NT2/D1 (cell line): ENCODE results near the gene PDXK.
A peak's percentile ranks its signal among the peaks of the same experiment; 100 is the strongest.

Experiments
- DNase-seq: peaks from one replicate; pipeline ENCODE4 v3.0.0-alpha.2; 2011; ENCODE audit warnings: low read depth, low spot score
- H3K27me3 ChIP-seq: 2 replicates; pipeline ENCODE4 v1.6.0; 2011; ENCODE audit warnings: mild to moderate bottlenecking; ENCODE audit not compliant: insufficient read length, insufficient read depth
- H3K36me3 ChIP-seq: 2 replicates; pipeline ENCODE4 v1.6.1; 2011; ENCODE audit warnings: mild to moderate bottlenecking, low read length, mixed read lengths; ENCODE audit not compliant: insufficient read depth, insufficient read length
- H3K4me1 ChIP-seq: 2 replicates; pipeline ENCODE4 v1.5.1; 2011; ENCODE audit not compliant: insufficient read depth, insufficient read length
- H3K4me3 ChIP-seq: 2 replicates; pipeline ENCODE4 v1.5.1; 2011; ENCODE audit warnings: low read depth; ENCODE audit not compliant: insufficient read length
- H3K9ac ChIP-seq: 2 replicates; pipeline ENCODE4 v1.6.0; 2011; ENCODE audit warnings: low read depth; ENCODE audit not compliant: insufficient read length
- H3K9me3 ChIP-seq: 2 replicates; pipeline ENCODE4 v1.5.1; 2011; ENCODE audit warnings: mild to moderate bottlenecking, low read length; ENCODE audit not compliant: insufficient read depth
- SUZ12 ChIP-seq: IDR thresholded peaks from 2 replicates; pipeline ENCODE4 v1.6.1; 2011; ENCODE audit not compliant: insufficient read length, insufficient read depth; ENCODE audit errors: extremely low read depth
- YY1 ChIP-seq: IDR thresholded peaks from 2 replicates; pipeline ENCODE4 v1.6.1; 2011; ENCODE audit not compliant: insufficient read length, insufficient read depth
- ZNF274 ChIP-seq: IDR thresholded peaks from 2 replicates; pipeline ENCODE4 v1.6.1; 2011; ENCODE audit warnings: mild to moderate bottlenecking, low read depth, low read length

The PDXK gene

DNA sequence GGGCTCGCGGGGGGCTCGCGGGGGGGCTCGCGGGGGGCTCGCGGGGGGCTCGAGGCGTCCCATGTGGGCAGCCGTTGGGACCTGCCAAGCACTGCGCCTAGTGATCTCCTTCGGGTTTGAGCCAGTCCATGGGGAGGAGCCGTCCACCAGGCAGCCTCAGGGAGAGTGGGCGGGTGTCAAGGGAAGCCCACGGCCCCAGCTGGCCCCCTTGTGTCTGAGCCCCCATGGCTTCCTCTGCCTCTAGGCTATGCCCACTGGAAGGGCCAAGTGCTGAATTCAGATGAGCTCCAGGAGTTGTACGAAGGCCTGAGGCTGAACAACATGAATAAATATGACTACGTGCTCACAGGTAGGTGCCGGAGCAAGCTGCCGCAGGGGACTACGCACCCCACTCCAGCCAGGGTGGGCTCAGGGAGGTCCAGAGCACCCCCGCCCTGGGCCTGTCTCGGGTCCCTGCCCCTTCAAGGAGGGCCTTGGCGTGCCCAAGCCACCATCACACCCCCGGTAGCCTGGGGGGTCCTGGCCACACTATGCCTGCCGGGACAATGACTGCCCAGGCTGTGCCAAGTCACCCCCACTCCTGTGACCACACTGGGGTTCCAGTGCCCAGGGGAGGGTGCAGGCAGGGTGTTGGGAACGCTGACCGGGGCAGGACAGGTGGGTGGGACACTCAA lies 22.6 kb downstream of the PDXK start:
- H3K9me3 ChIP-seq = no peaks in the 10 kb centered on the region
- H3K4me3 ChIP-seq = no peak overlapping the region
- no peak for DNase-seq
- H3K4me1 ChIP-seq = peaks cover 13% of the 10 kb centered on the region
- peaks cover 66% of the 10 kb centered on the region for H3K36me3 ChIP-seq
- no peaks in the 10 kb centered on the region for H3K27me3 ChIP-seq
- peak overlapping the region; percentile 59 for H3K9ac ChIP-seq
- TF ChIP-seq SUZ12 (no peak), YY1 (no peak), ZNF274 (no peak)

DNA sequence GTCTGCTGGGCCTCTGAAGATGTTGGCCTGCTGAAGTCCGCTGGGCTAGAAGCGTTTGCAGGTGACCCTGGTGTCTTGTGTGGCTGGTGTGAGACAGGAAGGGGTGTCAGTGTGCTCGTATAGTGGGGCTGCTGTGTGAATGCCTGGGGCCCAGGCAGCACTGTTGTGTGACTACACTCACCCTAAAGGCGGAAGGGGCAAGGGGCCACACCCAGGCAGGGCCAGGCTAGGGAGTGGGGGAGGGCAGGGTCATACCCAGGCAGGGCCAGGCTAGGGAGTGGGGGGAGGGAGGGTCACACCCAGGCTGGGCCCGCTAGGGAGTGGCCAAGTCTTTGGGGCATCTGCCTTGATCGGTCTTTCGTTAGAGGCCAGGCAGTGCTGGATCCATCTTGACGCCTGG lies 25.0 kb downstream of the PDXK start:
- peak overlapping the region; percentile 29 for H3K9ac ChIP-seq
- TF ChIP-seq YY1 = no peak
- H3K27me3 ChIP-seq = no peaks in the 10 kb centered on the region
- H3K4me1 ChIP-seq = peaks cover 17% of the 10 kb centered on the region
- H3K4me3 ChIP-seq = no peak overlapping the region
- H3K9me3 ChIP-seq = no peaks in the 10 kb centered on the region
- no peak for DNase-seq
- H3K36me3 ChIP-seq = peaks cover 69% of the 10 kb centered on the region

GRCh38 chr21:43744725-43745124 lies 25.8 kb downstream of the PDXK start:
- peaks cover 75% of the 10 kb centered on the region for H3K36me3 ChIP-seq

GRCh38 chr21:43745772-43746517 lies 27.0 kb downstream of the PDXK start:
- Histone ChIP-seq H3K4me3 (no peak overlapping the region), H3K27me3 (no peaks in the 10 kb centered on the region), H3K9me3 (no peaks in the 10 kb centered on the region), H3K4me1 (peaks cover 9% of the 10 kb centered on the region), H3K36me3 (peaks cover 83% of the 10 kb centered on the region), H3K9ac (no peak overlapping the region)
- no peak for DNase-seq
- no peak for TF ChIP-seq YY1
- no peak for TF ChIP-seq SUZ12
- no peak for TF ChIP-seq ZNF274

More at GRCh38 chr21:43744725-43745124, 25.8 kb downstream of the PDXK start:
- no peak for DNase-seq
- Histone ChIP-seq H3K9me3 (no peaks in the 10 kb centered on the region), H3K9ac (no peak overlapping the region), H3K4me1 (peaks cover 17% of the 10 kb centered on the region), H3K4me3 (no peak overlapping the region), H3K27me3 (no peaks in the 10 kb centered on the region)
- TF ChIP-seq YY1 = no peak
- TF ChIP-seq SUZ12 = no peak
- TF ChIP-seq ZNF274 = no peak

DNA sequence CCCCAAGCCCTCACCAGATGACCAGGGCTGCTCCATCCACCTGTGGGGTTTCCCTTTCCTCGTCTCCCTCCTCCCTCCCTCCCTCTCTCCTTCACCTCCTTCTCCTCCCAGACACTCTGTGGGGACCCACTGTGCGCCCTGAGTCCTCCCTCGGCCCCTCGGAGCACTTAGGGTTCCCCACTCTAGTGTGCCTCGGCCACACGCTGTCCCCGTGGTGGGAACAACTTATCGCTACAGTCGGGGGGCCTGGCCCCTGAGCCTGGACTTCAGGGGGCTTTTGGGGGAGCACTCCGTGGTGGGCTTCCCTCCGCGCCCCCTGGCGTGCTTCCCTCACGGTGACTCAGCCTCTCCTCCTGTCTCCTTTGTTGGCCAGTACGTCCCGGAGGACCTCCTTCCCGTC lies 29.7 kb downstream of the PDXK start:
- peaks cover 9% of the 10 kb centered on the region for H3K4me1 ChIP-seq
- no peak for TF ChIP-seq YY1
- no peak for TF ChIP-seq ZNF274
- TF ChIP-seq SUZ12 = no peak
- no peak overlapping the region for H3K4me3 ChIP-seq
- DNase-seq = no peak
- peaks cover 93% of the 10 kb centered on the region for H3K36me3 ChIP-seq
- H3K27me3 ChIP-seq = no peaks in the 10 kb centered on the region
- no peaks in the 10 kb centered on the region for H3K9me3 ChIP-seq
- peak overlapping the region; percentile 44 for H3K9ac ChIP-seq

DNA sequence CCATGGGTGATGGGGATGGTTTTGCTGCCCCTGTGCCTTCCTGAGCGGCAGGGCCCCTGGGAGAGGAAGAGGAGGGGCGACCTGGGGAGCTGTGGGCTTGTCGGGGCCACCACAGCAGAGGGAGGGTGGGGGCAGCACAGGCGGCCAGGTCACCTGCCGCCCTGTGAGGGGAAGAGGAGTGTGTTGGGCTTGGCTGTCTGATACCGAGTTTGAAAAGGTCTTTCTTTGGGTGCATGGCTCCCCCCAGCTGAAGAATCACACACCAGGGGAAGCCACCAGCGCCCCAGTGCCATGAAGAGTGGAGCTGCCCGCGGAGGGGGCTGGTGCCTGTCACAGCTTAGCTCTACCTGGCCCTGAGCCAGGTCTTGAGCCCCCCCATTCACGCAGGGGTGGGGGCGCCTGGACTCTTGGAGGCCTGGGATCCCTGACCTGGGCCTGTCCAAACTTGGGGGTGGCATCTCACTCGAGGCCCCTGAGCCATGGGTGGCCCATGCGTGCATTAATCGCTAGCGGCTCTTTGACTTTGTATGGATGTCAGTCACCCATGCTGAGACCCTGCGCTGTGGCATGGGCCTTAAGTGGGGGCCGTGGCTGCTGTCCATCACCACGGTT lies 30.8 kb downstream of the PDXK start:
- Histone ChIP-seq H3K4me1 (peaks cover 4% of the 10 kb centered on the region), H3K36me3 (peaks cover 93% of the 10 kb centered on the region), H3K9me3 (no peaks in the 10 kb centered on the region), H3K4me3 (no peak overlapping the region), H3K9ac (no peak overlapping the region), H3K27me3 (no peaks in the 10 kb centered on the region)
- DNase-seq = no peak
- TF ChIP-seq ZNF274 (no peak), YY1 (no peak), SUZ12 (no peak)

GRCh38 chr21:43750339-43751033 lies 31.6 kb downstream of the PDXK start:
- no peak for DNase-seq
- no peak for TF ChIP-seq ZNF274
- no peak for TF ChIP-seq SUZ12
- TF ChIP-seq YY1 = no peak
- H3K27me3 ChIP-seq = no peaks in the 10 kb centered on the region
- H3K9ac ChIP-seq = no peak overlapping the region
- H3K36me3 ChIP-seq = peaks cover 95% of the 10 kb centered on the region
- peaks cover 4% of the 10 kb centered on the region for H3K4me1 ChIP-seq
- H3K9me3 ChIP-seq = no peaks in the 10 kb centered on the region
- no peak overlapping the region for H3K4me3 ChIP-seq
